GM21717 (cell line): Measurements from ENCODE around the gene EMILIN2.

Experiments
- ATAC-seq: cut with Tn5 transposase; IDR thresholded peaks from one replicate; pipeline ENCODE4 v1.9.1; 2021; ENCODE audit warnings: mild to moderate bottlenecking, moderate library complexity; ENCODE audit not compliant: unreplicated experiment

Gene EMILIN2

DNA sequence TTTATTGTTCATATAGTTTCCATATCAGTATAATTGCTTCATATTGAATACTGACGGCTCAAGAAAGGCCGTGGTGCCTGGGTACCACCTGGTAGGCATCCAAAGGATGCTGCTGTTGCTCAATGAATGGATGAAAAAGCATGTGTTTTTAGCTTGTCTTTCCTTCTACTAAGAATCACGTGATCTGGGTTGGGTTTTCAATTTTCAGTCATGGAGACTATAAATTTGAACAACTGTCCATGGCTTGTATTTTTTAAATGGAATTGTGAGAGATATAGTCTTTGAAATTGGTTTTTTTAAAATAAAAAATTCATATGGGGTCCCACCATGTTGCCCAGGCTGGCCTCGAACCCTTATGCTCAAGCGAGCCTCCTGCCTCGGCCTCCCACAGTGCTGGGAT lies 25.3 kb downstream of the EMILIN2 start:
- no peak for ATAC-seq

- no peak for ATAC-seq
Observed at GRCh38 chr18:2874765-2875164, 28.0 kb downstream of the EMILIN2 start.

GRCh38 chr18:2878656-2879330 lies 32.0 kb downstream of the EMILIN2 start:
- ATAC-seq, result no peak

- no peak for ATAC-seq
Observed at GRCh38 chr18:2879889-2880288, 33.1 kb downstream of the EMILIN2 start.

- no peak for ATAC-seq
Observed at GRCh38 chr18:2880473-2880872, 33.7 kb downstream of the EMILIN2 start.

DNA sequence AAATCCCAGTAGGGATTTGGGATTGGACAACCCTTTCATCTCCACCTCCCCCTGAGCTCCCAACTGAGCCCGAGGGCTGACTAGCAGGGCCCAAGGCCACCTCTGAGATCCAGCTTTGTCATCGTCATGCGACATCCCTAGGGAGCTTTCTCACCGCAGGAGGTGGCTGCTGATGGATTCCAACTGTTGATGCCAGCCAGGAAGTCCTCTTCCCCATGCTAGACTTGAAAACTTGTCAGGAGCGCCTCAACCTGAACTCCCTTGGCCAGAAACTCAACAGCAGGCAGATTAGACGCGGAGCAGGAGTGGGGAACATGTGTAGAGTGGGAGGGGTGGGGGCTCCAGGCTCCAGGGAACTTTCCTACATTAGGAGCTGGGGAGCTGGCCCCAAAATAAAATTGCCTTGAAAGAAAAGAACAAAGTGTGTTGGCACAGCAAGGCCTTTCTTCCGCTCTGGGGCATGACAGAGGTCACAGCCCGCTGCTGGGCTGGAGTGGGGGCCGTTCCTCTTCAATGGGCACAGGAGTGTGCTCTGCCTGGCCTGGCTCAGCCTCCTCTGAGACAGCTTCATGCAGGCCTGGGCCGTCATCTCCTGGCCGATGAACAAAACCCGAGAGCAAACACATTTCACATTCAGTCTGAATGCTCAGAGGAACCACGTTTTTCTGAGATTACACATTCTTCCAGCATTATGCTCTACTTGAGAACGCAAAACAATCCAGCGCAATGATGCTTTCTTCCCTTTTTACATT lies 34.5 kb downstream of the EMILIN2 start:
- no peak for ATAC-seq

GRCh38 chr18:2881840-2882195 lies 35.0 kb downstream of the EMILIN2 start:
- no peak for ATAC-seq

DNA sequence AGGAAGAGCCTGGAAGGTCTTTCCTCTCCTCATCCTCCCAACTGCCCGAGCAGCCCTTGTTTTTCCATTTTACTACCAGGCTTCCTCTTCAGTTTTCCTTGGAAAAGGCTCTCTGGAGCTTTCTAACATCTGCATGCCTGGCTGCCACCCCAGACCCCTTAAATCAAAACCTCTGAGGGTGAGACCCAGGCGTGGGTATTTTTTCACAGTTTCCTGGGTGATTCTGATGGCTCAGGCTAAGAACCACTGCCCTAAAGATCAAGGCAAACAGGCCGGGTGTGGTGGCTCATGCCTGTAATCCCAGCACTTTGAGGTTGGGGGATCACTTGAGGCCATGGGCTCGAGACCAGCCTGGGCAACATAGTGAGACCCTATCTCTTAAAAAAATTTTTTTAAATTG lies 35.4 kb downstream of the EMILIN2 start:
- no peak for ATAC-seq

DNA sequence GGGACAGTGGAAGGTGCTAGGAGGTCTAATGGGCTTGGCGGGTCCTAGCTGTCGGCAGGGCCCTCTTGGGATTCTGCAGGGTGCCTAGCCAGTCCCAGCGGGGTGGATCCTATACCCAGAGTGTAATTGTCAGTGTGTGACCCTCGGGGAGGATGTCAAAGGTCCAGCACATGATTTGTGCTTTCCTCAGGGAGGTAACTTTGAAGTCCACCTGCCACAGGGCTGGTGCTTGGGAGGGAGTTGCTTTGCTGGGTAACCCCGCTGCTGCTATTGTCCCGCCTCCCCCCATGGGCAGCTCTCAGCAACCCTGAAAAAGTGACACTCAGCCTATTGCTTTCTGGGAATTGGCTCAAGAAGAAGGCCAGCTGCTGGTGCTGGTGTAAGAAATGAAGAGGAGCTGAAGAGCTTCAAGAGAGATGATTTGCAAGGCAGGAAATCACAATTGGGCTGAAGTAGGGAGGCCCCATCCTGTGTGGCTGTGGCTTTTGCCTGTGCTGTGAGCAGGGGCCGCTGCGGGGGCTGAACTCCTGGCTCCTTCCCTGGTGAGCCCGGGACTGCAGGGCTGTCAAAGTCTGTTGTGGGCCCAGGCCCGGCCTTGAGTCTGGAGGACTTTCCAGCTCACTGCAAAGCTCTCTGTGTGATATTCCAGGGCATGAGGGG lies 36.4 kb downstream of the EMILIN2 start:
- ATAC-seq, result no peak

- ATAC-seq, result no peak
Observed at GRCh38 chr18:2884706-2885285, 38.0 kb downstream of the EMILIN2 start.

DNA sequence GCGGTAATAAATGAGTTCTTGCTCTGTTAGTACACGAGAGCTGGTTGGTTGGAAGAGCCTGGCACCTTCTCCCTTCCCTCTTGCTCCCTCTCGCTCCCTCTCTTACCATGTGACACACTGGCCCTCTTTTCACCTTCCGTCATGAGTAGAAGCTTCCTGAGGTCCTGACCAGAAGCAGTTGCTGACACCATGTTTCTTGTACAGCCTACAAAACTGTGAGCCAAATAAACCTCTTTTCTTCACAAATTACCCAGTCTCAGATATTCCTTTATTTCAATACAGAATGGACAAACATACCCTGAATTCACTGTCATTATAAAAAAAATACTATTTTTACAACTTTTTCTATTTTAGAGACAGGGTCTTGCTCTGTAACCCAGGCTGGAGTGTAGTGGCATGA lies 40.7 kb downstream of the EMILIN2 start:
- no peak for ATAC-seq

DNA sequence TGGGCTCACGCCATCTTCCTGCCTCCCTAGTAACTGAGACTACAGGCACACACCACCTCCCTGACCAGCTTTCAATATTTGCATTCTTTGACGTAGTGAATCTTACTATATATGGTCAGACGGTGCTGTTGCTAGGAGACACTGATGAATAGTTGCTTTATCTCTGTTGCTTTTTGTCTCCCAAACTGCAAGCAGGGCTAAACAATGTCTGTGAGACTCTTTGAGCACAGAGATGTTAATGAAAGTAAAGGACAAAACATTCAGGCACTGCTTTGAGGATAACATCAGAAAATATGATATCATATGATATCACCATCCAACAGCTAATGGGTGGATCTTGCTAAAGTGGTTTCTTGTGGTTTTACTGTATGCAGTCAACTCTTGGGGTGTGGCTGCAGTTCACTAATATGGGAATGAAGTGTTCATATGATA lies 43.0 kb downstream of the EMILIN2 start:
- ATAC-seq, result no peak

- no peak for ATAC-seq
Observed at GRCh38 chr18:2890606-2891005, 43.8 kb downstream of the EMILIN2 start.

- ATAC-seq, result no peak
Observed at GRCh38 chr18:2891526-2892431, 45.0 kb downstream of the EMILIN2 start.

DNA sequence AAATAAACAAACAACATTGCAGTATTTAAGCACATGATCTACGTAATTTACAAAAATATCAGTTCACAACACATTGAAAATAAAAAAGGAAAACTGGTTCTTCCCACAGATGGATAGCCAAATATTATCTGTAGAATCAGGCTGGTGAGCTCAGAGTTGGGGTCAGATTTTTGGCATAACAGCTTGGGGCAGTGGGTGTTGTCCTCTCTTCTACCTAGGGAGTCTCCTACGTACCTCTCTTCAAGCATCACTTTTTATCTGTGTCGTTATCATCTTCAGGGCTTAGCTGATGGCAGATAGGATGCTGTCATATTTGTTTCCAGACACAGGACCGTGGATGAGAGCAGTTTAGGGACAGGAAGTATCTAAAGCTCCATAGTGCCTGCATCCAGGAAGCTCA lies 46.2 kb downstream of the EMILIN2 start:
- no peak for ATAC-seq

GRCh38 chr18:2893676-2894075 lies 46.9 kb downstream of the EMILIN2 start:
- no peak for ATAC-seq

DNA sequence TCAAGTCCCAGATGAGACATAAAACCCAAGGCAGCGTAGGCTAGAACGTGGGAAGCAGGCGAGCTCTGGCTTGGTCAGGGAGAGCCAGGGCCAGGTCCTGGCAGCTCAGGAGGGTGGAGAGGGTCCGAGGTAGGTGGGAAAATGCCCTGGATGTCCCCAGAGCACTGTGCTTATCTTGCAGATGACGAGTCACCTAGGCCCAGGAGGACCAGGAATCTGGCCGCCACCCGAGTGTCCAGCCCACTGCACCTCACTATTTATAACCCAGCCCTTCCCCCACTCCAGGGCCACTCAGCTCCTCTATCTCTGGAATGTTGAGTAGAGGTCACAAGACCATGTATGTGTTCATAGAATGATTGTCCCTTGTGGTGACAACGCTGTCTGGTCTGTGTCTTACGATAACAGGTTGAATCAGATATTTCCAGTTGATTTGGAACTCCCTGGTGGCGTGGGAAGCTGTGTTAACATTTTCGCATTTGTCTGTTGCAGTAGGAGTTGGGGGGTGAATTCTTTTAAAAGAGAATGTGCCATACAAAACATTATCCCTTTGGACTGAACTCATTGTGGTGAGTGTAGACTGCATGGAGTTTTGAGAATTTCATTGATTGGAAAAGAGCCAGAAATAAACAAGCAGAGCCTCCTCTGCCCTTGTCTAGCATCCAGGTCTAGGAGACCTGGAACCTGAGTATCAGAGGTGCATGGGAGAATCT lies 47.5 kb downstream of the EMILIN2 start:
- no peak for ATAC-seq

GRCh38 chr18:2894841-2895370 lies 48.1 kb downstream of the EMILIN2 start:
- ATAC-seq, result no peak

DNA sequence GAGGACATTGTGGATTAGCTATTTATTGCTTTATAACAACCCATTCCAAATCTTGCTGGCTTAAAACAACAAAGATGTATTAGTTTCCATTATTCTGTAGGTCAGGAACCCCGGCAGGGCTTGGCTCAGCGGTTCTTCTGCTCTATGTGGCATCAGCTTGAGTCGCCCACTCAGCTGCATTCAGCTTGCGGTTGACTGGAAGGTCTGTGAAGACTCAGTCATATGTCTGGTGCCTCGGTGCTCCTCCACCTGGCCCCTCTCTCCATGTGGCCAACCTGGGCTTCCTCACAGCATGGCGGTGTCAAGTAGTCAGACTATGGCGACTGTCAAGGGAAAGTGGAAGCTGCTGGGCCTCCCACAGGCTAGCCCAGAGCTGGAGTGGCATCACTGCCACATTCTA lies 48.6 kb downstream of the EMILIN2 start:
- ATAC-seq, result no peak

GRCh38 chr18:2896990-2897389 lies 50.2 kb downstream of the EMILIN2 start:
- ATAC-seq, result no peak
